ENCODE measurements around the gene LARGE1. TPM values are rescaled to one million over a fixed set of nuclear protein-coding genes. Genes with fewer than 3 reads are reported as not detected.

Gene LARGE1
- polyA plus RNA-seq, 1 donor from 2014 or later: 1.4 TPM

- Mint-ChIP-seq H3K36me3 (peaks cover 2% of the 10 kb centered on the region), H3K27me3 (peaks cover 1% of the 10 kb centered on the region), H3K27ac (peak overlapping the region in 1 of 3 donors; percentile 9), H3K4me1 (peaks cover 0 to 2% (median 0%) of the 10 kb centered on the region in 3 donors), H3K4me3 (no peak overlapping the region), H3K9me3 (no peaks in the 10 kb centered on the region)
Observed at GRCh38 chr22:33504941-33505625, 415.2 kb downstream of the LARGE1 start.

DNA sequence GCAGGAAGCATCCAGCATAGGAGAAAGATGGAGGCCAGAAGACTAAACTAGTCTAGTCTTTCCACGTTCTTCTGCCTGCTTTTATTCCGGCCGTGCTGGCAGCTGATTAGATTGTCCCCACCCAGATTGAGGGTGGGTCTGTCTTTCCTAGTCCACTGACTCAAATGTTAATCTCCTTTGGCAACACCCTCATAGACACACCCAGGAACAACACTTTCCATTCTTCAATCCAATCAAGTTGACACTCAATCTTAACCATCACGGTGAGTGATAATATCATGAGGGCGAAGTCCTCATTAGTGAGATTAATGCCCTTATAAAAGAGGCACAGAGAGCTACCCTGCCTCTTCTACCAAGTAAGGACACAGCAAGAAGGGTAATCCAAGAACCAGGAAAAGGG lies 424.2 kb downstream of the LARGE1 start:
- no peak overlapping the region for H3K27ac Mint-ChIP-seq
- H3K4me3 Mint-ChIP-seq: no peak overlapping the region
- H3K27me3 Mint-ChIP-seq: no peaks in the 10 kb centered on the region
- H3K36me3 Mint-ChIP-seq: peaks cover 10% of the 10 kb centered on the region
- peaks cover 0 to 3% (median 0%) of the 10 kb centered on the region in 3 donors for H3K9me3 Mint-ChIP-seq
- H3K4me1 Mint-ChIP-seq: peaks cover under 1 to 13% (median 7%) of the 10 kb centered on the region in 3 donors

GRCh38 chr22:33493476-33494205 lies 426.6 kb downstream of the LARGE1 start:
- Mint-ChIP-seq H3K4me1 (peaks cover 0 to 13% (median 7%) of the 10 kb centered on the region in 3 donors), H3K27me3 (no peaks in the 10 kb centered on the region), H3K27ac (no peak overlapping the region), H3K9me3 (peaks cover 0 to 8% (median 6%) of the 10 kb centered on the region in 3 donors), H3K36me3 (peaks cover 10% of the 10 kb centered on the region), H3K4me3 (no peak overlapping the region)

- peaks cover 0 to 13% (median 7%) of the 10 kb centered on the region in 3 donors for H3K4me1 Mint-ChIP-seq
- peaks cover 12% of the 10 kb centered on the region for H3K36me3 Mint-ChIP-seq
- peak overlapping the region in 2 of 4 donors; percentile 38 to 73 for H3K4me3 Mint-ChIP-seq
- peak overlapping the region in 1 of 3 donors; percentile 55 for H3K27ac Mint-ChIP-seq
- peaks cover 0 to 8% (median 6%) of the 10 kb centered on the region in 3 donors for H3K9me3 Mint-ChIP-seq
- H3K27me3 Mint-ChIP-seq: no peaks in the 10 kb centered on the region
Observed at GRCh38 chr22:33492210-33492651, 428.0 kb downstream of the LARGE1 start.

GRCh38 chr22:33487041-33487716 lies 433.1 kb downstream of the LARGE1 start:
- Mint-ChIP-seq H3K27ac (no peak overlapping the region), H3K4me1 (peaks cover under 1 to 6% (median 3%) of the 10 kb centered on the region in 3 donors), H3K36me3 (peaks cover 9% of the 10 kb centered on the region), H3K27me3 (no peaks in the 10 kb centered on the region), H3K9me3 (peaks cover 0 to 8% (median 2%) of the 10 kb centered on the region in 3 donors), H3K4me3 (no peak overlapping the region)

- Mint-ChIP-seq H3K27me3 (peaks cover 2% of the 10 kb centered on the region), H3K4me1 (peaks cover 0 to 3% (median 2%) of the 10 kb centered on the region in 3 donors), H3K36me3 (peaks cover 10% of the 10 kb centered on the region), H3K27ac (peak overlapping the region in 1 of 3 donors; percentile 16), H3K4me3 (no peak overlapping the region), H3K9me3 (no peaks in the 10 kb centered on the region)
Observed at GRCh38 chr22:33481550-33481949, 438.7 kb downstream of the LARGE1 start.

DNA sequence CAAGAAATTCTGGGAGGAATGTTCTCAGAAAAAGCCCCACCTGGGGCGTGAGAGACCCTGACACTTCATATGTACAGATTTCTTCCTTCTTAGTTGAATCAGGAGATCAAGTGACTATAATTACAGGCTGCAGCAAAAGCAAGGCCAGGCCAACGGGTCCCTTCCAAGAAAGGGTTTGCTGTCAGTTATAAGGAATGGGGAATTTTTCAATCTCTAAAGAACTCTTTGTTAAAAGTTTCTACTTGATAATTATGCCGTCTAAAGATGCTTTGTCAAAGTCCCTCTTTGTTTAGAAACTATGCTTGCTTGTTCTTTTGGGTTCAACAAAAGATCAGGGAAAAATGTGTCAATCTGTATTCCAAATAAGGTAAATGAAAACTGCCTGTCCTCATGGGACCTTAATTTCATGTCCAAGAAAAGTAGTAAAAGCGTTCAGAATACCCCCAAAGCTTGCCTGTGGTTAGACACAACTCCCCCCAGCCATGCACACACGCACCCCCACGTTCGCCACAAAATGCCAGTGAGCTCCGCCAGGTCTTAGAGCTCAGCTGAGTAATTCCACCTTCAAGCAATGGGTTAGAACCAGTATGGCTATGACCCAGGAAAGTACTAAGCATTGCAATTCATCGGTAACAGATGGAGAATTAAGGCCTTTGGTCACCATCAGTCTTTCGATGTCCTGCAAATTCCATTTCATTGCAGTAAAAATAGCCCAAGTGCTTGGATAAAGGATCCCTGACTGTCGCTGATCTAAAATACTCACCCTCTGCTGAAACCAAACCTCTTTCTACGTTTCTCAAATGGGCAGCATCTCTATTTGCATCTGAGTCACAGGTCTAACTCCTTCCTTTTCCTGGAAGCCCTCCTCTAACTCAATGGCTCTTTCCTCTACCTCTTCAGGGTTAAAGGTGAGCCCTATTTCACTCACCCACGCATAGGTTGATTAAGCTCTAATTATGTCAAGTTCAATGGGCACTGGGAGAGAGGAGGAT lies 442.9 kb downstream of the LARGE1 start:
- Mint-ChIP-seq H3K4me3 (no peak overlapping the region), H3K36me3 (peaks cover 5% of the 10 kb centered on the region), H3K9me3 (no peaks in the 10 kb centered on the region), H3K4me1 (peaks cover 0 to 8% (median 4%) of the 10 kb centered on the region in 3 donors), H3K27me3 (peaks cover 2% of the 10 kb centered on the region), H3K27ac (no peak overlapping the region)

- Mint-ChIP-seq H3K4me1 (peaks cover 0 to 13% (median 7%) of the 10 kb centered on the region in 3 donors), H3K4me3 (no peak overlapping the region), H3K27ac (no peak overlapping the region), H3K36me3 (peaks cover 5% of the 10 kb centered on the region), H3K27me3 (peaks cover 2% of the 10 kb centered on the region), H3K9me3 (no peaks in the 10 kb centered on the region)
Observed at GRCh38 chr22:33476716-33477115, 443.6 kb downstream of the LARGE1 start.

GRCh38 chr22:33476206-33476605 lies 444.1 kb downstream of the LARGE1 start:
- Mint-ChIP-seq H3K27ac (no peak overlapping the region), H3K36me3 (peaks cover 5% of the 10 kb centered on the region), H3K27me3 (peaks cover 2% of the 10 kb centered on the region), H3K4me3 (no peak overlapping the region), H3K4me1 (peaks cover 0 to 13% (median 7%) of the 10 kb centered on the region in 3 donors), H3K9me3 (no peaks in the 10 kb centered on the region)

GRCh38 chr22:33474587-33474986 lies 445.7 kb downstream of the LARGE1 start:
- H3K27me3 Mint-ChIP-seq: no peaks in the 10 kb centered on the region
- H3K4me3 Mint-ChIP-seq: no peak overlapping the region
- peak overlapping the region in 1 of 3 donors; percentile 81 for H3K27ac Mint-ChIP-seq
- H3K36me3 Mint-ChIP-seq: peaks cover 9% of the 10 kb centered on the region
- no peaks in the 10 kb centered on the region for H3K9me3 Mint-ChIP-seq
- H3K4me1 Mint-ChIP-seq: peaks cover 0 to 13% (median 12%) of the 10 kb centered on the region in 3 donors

DNA sequence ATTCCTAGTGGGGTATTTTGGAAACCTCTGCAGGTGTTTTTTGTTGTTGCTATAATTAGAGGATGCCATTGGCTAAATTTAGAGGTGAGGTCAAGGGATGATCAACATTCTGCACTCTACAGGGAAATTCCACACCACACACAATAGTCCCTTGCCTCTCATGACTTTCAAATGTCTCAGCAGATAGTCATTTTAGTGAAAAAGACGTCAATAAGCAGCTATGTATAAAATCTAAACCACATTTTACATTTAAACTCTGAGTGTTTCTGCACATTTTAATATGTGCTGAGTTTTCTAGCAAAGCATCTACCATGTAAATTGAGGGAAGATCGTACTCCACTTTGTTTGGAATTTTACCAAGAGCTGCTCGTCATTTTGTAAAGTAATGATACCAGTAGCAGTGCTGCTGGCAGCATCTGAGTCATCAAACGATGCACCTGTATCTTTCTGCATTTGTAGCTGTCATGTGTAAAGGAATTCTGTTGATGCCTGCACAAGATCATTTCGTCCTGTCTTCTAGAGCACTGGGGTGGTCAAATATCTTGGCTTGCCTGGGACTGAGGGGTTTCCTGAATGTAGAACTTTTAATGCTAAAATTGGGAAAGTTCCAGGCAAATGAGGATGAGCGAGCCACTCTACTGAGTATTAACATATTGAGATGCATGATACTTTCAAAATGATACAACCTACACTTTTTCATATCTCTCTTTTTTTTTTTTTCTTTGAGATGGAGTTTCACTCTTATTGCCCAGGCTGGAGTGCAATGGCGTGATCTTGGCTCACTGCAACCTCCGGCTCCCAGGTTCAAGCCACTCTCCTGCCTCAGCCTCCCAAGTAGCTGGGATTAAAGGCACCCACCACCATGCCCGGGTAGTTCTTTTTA lies 447.6 kb downstream of the LARGE1 start:
- H3K4me1 Mint-ChIP-seq: peaks cover 0 to 13% (median 12%) of the 10 kb centered on the region in 3 donors
- no peaks in the 10 kb centered on the region for H3K9me3 Mint-ChIP-seq
- no peak overlapping the region for H3K4me3 Mint-ChIP-seq
- no peaks in the 10 kb centered on the region for H3K27me3 Mint-ChIP-seq
- peak overlapping the region in 1 of 3 donors; percentile 65 for H3K27ac Mint-ChIP-seq
- H3K36me3 Mint-ChIP-seq: peaks cover 5% of the 10 kb centered on the region

DNA sequence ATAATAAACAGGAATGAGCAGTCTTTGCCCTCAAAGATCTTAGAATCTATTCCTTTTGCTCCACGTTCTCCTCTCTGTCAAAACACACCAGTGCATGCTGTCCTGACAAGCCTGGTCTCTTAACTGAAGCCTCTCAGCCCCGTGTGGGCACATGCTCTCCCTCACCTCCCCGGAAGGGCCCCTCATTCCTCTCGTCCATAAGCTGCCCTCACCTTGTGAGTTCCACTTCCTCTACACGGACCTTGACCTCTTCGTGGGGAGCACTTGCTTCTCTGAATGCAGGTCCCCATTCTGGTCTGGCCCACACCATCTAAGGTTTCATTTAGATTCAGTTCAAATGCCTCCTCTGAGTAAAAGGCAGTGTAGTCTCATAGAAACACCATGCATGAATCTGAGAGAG lies 449.8 kb downstream of the LARGE1 start:
- Mint-ChIP-seq H3K4me1 (peaks cover 0 to 13% (median 12%) of the 10 kb centered on the region in 3 donors), H3K4me3 (no peak overlapping the region), H3K27ac (no peak overlapping the region), H3K36me3 (peaks cover 7% of the 10 kb centered on the region), H3K9me3 (no peaks in the 10 kb centered on the region), H3K27me3 (no peaks in the 10 kb centered on the region)

DNA sequence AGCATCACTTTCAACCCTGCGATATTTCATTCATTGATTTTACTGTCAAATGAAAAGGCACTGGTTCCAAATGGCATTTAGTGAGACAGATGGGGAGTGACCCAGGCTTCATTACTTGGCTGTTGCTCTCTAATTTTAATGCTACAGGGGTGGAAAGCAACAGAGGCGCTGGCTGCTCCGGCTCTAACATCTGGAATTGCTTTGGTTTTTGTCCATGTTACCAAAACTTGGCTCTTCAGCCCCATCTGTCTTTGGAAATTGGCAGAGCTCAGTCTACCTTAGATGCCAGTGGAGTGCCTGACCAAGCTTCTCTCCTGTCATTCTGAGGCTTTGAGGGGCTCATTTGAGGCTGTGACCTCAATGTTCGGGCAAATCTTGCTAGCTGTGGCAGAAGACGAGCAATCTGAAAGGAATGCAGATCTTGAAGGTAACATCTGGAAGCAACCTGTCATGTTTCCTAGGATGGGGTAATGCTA lies 452.6 kb downstream of the LARGE1 start:
- Mint-ChIP-seq H3K36me3 (peaks cover 8% of the 10 kb centered on the region), H3K9me3 (no peaks in the 10 kb centered on the region), H3K27ac (peak overlapping the region in 1 of 3 donors; percentile 57), H3K4me1 (peaks cover 0 to 10% (median 7%) of the 10 kb centered on the region in 3 donors), H3K27me3 (no peaks in the 10 kb centered on the region), H3K4me3 (no peak overlapping the region)

Measured in IgD-negative memory B cell (primary cell).